NT2/D1 (cell line): Measurements from ENCODE around the gene FBLN5.

ENCODE experiments used
- SUZ12 ChIP-seq: IDR thresholded peaks from 2 replicates; pipeline ENCODE4 v1.6.1; 2011; ENCODE audit not compliant: insufficient read length, insufficient read depth; ENCODE audit errors: extremely low read depth
- YY1 ChIP-seq: IDR thresholded peaks from 2 replicates; pipeline ENCODE4 v1.6.1; 2011; ENCODE audit not compliant: insufficient read length, insufficient read depth
- ZNF274 ChIP-seq: IDR thresholded peaks from 2 replicates; pipeline ENCODE4 v1.6.1; 2011; ENCODE audit warnings: mild to moderate bottlenecking, low read depth, low read length

- TF ChIP-seq ZNF274 (no peak), YY1 (no peak), SUZ12 (no peak)
Observed at GRCh38 chr14:91929700-91930099, 17.8 kb downstream of the FBLN5 start.
